Chondrocyte (in vitro differentiated cells): ENCODE results near the gene DCST1. TPM values are rescaled to one million over a fixed set of nuclear protein-coding genes. Genes with fewer than 3 reads are reported as not detected.

Experiments
- DNase-seq: peaks from one replicate; pipeline ENCODE4 v3.0.0; 2021; ENCODE audit warnings: mixed read lengths, low spot score
- H3K27ac Mint-ChIP-seq: one replicate; pipeline ENCODE4 v1.8.0; 2021; ENCODE audit warnings: mild to moderate bottlenecking, moderate library complexity, mixed read lengths; ENCODE audit not compliant: unreplicated experiment
- H3K27me3 Mint-ChIP-seq: 2 replicates; pipeline ENCODE4 v1.8.0; 2021; ENCODE audit warnings: low read depth, mixed read lengths
- H3K36me3 Mint-ChIP-seq: 2 replicates; pipeline ENCODE4 v1.8.0; 2021; ENCODE audit warnings: low read depth, mixed read lengths
- H3K4me1 Mint-ChIP-seq: 2 replicates; pipeline ENCODE4 v1.8.0; 2021; ENCODE audit warnings: low read depth, mild to moderate bottlenecking, mixed read lengths
- H3K4me3 Mint-ChIP-seq: one replicate; pipeline ENCODE4 v1.8.0; 2021; ENCODE audit warnings: mild to moderate bottlenecking, moderate library complexity, mixed read lengths; ENCODE audit not compliant: unreplicated experiment
- H3K9me3 Mint-ChIP-seq: 2 replicates; pipeline ENCODE4 v1.8.0; 2021; ENCODE audit warnings: low read depth, mixed read lengths
- total RNA-seq: library from RNA; stranded (reverse); gene quantifications from 3 replicates; pipeline ENCODE4 v1.2.1, GENCODE V29; 2021
- TF ChIP-seq, protein P1 (sequence below): fragments of 200-600 bp; sonication (generic); IDR thresholded peaks from 2 replicates; pipeline ENCODE4 v1.5.0; 2021; ENCODE audit warnings: antibody characterized with exemption, mild to moderate bottlenecking, moderate library complexity

The DCST1 gene
- total RNA-seq, 1 donor from 2014 or later: not detected

DNA sequence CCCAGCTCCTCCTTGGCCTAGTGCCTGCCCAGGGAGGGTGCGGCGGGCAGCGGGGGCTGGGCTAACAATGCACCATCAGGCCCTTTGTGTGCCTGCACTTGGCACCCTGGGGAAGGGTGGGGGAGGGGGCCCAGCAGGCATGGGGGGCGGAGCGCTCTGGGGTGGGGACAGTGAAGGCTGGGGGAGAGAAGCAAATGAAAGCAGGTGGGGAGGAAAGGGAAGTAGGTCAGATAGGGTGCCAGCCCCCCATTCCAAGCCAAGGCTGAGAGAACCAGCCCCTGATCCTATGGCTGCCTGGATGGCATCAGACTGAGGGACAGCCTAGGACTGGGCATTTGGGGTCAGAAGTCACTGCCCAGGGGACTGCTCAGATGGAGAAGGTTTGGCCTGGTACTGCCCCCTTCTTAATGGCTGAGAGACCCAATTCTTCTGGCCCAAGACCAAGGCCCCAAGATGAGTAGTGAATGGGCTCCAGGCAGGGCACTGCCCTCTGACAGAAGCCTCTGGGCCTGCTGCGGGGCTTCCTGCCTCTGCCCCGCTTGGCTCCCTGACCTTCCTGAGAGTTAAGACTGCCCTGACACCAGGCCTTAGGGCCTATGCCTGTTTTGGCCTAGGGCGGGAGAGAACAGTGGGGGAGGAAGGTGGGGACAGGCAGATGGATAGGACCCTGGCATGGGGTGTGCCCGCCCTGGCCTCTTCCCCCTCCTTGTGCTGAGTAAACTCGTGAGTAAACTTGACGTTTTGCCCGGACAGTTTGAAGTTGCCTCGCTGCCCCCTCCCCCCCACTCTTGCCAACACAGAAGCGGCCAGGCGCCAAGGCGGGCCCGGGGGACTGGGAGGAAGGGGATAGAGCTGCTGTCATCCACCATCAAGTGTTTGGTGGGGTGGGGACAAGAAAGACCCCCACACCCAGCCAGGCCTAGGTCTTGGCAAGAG lies 28.3 kb upstream of the DCST1 start:
- peaks cover 23% of the 10 kb centered on the region for H3K4me1 Mint-ChIP-seq
- no peak for DNase-seq

DNA sequence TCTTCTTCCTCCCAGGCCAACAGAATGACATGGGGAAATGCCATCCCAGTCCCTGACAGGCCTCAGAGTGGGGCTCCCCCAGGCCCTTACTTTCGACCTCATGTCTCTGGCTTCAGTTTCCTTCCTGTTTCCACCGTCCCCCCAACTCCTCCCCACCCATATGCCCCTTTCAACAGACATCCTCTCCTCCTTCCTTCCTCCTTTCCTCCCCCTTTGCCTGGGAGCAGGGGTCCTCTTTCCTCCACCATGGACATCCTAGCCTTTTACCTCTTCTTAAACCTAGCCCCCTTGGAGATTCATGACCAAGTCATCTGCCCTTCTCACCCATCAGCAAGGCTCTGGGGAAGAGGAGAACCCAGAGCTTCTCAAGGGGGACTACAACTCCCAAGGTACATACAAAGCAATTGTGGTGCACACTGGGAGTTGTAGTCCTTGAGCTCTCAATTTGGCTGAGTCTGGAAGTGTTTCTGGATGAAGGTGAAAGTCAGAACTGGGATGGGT lies 27.0 kb upstream of the DCST1 start:
- Mint-ChIP-seq H3K9me3 (no peaks in the 10 kb centered on the region), H3K27me3 (no peaks in the 10 kb centered on the region), H3K36me3 (no peaks in the 10 kb centered on the region), H3K4me3 (no peak overlapping the region), H3K27ac (no peak overlapping the region), H3K4me1 (peaks cover 23% of the 10 kb centered on the region)
- no peak for DNase-seq
- TF ChIP-seq, protein P1, sequence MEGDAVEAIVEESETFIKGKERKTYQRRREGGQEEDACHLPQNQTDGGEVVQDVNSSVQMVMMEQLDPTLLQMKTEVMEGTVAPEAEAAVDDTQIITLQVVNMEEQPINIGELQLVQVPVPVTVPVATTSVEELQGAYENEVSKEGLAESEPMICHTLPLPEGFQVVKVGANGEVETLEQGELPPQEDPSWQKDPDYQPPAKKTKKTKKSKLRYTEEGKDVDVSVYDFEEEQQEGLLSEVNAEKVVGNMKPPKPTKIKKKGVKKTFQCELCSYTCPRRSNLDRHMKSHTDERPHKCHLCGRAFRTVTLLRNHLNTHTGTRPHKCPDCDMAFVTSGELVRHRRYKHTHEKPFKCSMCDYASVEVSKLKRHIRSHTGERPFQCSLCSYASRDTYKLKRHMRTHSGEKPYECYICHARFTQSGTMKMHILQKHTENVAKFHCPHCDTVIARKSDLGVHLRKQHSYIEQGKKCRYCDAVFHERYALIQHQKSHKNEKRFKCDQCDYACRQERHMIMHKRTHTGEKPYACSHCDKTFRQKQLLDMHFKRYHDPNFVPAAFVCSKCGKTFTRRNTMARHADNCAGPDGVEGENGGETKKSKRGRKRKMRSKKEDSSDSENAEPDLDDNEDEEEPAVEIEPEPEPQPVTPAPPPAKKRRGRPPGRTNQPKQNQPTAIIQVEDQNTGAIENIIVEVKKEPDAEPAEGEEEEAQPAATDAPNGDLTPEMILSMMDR: no peak

More for the DNA sequence above, 28.3 kb upstream of the DCST1 start:
- H3K36me3 Mint-ChIP-seq: no peaks in the 10 kb centered on the region
- no peaks in the 10 kb centered on the region for H3K9me3 Mint-ChIP-seq
- no peak overlapping the region for H3K4me3 Mint-ChIP-seq
- TF ChIP-seq, protein P1: no peak
- peak overlapping the region; percentile 96 for H3K27ac Mint-ChIP-seq
- no peaks in the 10 kb centered on the region for H3K27me3 Mint-ChIP-seq

DNA sequence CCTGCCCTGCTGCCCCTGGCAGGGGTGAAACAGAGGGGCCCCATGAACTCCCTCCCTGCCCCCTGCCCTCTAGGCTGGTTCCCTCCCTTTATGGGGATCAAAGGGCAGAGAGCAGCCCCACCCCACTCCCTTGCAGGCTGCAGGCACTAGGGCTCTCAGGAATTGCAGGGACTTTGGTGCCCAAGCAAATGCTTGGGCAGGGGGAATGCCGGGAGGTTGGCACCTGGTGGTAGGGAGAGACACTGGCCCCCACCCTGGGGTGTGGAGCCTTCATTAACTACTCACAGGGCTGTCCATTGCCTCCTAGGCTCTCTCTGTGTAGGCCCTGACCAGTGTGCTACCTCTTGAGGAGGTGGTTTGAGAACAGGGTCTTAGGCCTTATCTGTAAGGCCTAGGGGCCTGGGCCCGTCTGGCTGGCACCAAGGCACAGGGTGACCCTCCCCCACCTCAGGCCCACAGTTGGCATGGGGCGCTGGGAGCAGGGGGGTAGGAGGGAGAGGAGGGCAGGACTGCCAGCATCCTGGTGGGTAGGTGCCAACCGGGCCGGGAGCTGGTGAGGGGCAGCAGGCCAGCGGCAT lies 26.3 kb upstream of the DCST1 start:
- TF ChIP-seq, protein P1: no peak
- Mint-ChIP-seq H3K9me3 (no peaks in the 10 kb centered on the region), H3K36me3 (no peaks in the 10 kb centered on the region), H3K4me3 (no peak overlapping the region), H3K4me1 (peaks cover 23% of the 10 kb centered on the region), H3K27ac (no peak overlapping the region), H3K27me3 (no peaks in the 10 kb centered on the region)
- DNase-seq: no peak

DNA sequence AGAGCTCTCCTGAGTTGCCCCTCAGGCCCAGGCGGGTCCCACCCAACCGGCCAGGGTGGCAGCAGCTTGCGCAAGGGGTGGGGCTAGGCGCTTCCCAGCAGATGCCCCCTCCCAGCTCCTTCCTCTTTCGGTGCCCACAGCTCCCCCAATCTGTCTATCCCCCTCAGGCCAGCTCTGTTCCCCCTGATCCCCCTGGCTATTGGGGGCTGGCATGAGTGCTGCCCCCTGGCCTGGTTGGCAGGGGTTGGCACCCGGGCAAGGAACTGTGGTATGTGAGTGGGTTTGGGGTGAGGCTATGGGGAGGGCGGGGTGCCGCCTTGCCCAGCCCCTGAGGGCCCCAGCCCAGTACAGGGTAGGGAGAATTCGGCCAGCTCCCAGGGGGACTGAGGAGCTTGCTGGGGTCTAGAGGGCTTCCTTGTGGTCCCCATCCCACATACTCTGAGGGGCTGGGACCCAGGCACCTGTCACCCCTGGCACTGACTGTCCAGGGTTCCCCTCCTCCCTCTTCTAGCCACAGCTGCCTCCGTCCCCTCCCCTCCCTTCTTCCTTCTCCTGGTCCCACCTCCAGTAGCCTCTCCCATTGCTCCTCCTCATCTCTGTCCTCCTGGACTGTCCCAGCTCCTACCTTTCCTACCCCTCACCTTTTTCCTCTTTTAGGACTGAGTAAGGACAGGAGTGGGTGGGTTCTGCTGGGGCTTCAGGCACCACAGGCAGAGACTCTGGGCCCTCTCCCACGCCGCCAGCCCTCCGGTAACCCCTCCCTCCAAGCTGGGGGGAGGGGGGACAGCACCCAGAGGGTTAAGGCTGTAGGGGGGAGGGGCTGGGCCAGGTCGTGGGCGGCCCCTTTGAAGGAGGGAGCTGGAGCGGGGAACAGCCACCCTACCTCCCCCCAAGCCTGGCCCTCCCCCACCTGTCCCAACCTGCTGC lies 25.3 kb upstream of the DCST1 start:
- Mint-ChIP-seq H3K27ac (no peak overlapping the region), H3K4me3 (no peak overlapping the region), H3K9me3 (no peaks in the 10 kb centered on the region), H3K27me3 (no peaks in the 10 kb centered on the region), H3K36me3 (no peaks in the 10 kb centered on the region), H3K4me1 (peaks cover 23% of the 10 kb centered on the region)
- TF ChIP-seq, protein P1: no peak
- no peak for DNase-seq
